GM12891 (cell line): Measurements from ENCODE around the gene APBB2.
"Not testable (repeated sequence)": the region's sequence is repeated elsewhere in the genome, so short reads cannot be mapped to it uniquely, and the experiment has no call there.

ENCODE experiments used
- DNase-seq: peaks from one replicate; pipeline ENCODE4 v3.0.0; 2011; ENCODE audit warnings: low spot score; ENCODE audit not compliant: insufficient read length
- FAIRE-seq: peaks from 2 replicates; lab custom pipeline; 2011; peaks lifted over from hg19 to GRCh38; lab: Jason Lieb, UNC
- PAX5 ChIP-seq: IDR thresholded peaks from 2 replicates; pipeline ENCODE4 v1.6.1; 2011; ENCODE audit warnings: low read length, moderate library complexity, mild to moderate bottlenecking; ENCODE audit not compliant: insufficient read depth, severe bottlenecking
- POLR2A ChIP-seq: IDR thresholded peaks from 2 replicates; pipeline ENCODE4 v1.6.1; 2011; ENCODE audit warnings: low read depth, low read length, control low read depth
- POLR2AphosphoS5 ChIP-seq: IDR thresholded peaks from 2 replicates; pipeline ENCODE4 v1.6.1; 2011; ENCODE audit warnings: low read depth, low read length, control low read depth
- POU2F2 ChIP-seq: IDR thresholded peaks from 2 replicates; pipeline ENCODE4 v1.6.1; 2011; ENCODE audit warnings: low read depth, mild to moderate bottlenecking, control low read depth, low read length, moderate library complexity
- SPI1 ChIP-seq: IDR thresholded peaks from 2 replicates; pipeline ENCODE4 v1.6.1; 2011; ENCODE audit warnings: low read depth, low read length, control low read depth
- TAF1 ChIP-seq: IDR thresholded peaks from 2 replicates; pipeline ENCODE4 v1.6.1; 2011; ENCODE audit warnings: low read depth, low read length, control low read depth

Gene APBB2

GRCh38 chr4:41069257-41069656 is 145.1 kb downstream of the APBB2 start:
- TF ChIP-seq PAX5 (no peak), SPI1 (no peak), POU2F2 (no peak), TAF1 (no peak), POLR2A (no peak), POLR2AphosphoS5 (no peak)

GRCh38 chr4:41067369-41067768 is 147.0 kb downstream of the APBB2 start:
- no peak for DNase-seq
- TF ChIP-seq SPI1 (no peak), POU2F2 (no peak), PAX5 (no peak), POLR2A (no peak), TAF1 (no peak), POLR2AphosphoS5 (no peak)
- no peak for FAIRE-seq

More at GRCh38 chr4:41069257-41069656, 145.1 kb downstream of the APBB2 start:
- FAIRE-seq = no peak
- DNase-seq = no peak

GRCh38 chr4:41066049-41066448 is 148.3 kb downstream of the APBB2 start:
- FAIRE-seq (no peak), DNase-seq (no peak)
- TF ChIP-seq POLR2AphosphoS5 (no peak), TAF1 (no peak), PAX5 (no peak), POLR2A (no peak), SPI1 (no peak), POU2F2 (no peak)

GRCh38 chr4:41065434-41066006 is 148.8 kb downstream of the APBB2 start:
- DNase-seq (no peak), FAIRE-seq (no peak)
- no peak for TF ChIP-seq POLR2AphosphoS5
- TF ChIP-seq POLR2A = no peak
- TF ChIP-seq TAF1 = no peak
- TF ChIP-seq PAX5 = no peak
- no peak for TF ChIP-seq POU2F2
- TF ChIP-seq SPI1 = no peak

- DNase-seq = no peak
- FAIRE-seq = no peak
- TF ChIP-seq PAX5 (no peak), TAF1 (no peak), POLR2AphosphoS5 (no peak), SPI1 (no peak), POLR2A (no peak), POU2F2 (no peak)
These were observed 149.4 kb downstream of the APBB2 start for GRCh38 chr4:41064953-41065352.

GRCh38 chr4:41061482-41062185 is 152.7 kb downstream of the APBB2 start:
- FAIRE-seq (no peak), DNase-seq (no peak)
- TF ChIP-seq POLR2A = no peak
- no peak for TF ChIP-seq POLR2AphosphoS5
- TF ChIP-seq SPI1 = no peak
- TF ChIP-seq POU2F2 = no peak
- no peak for TF ChIP-seq TAF1
- no peak for TF ChIP-seq PAX5

- DNase-seq (no peak), FAIRE-seq (no peak)
- TF ChIP-seq POLR2AphosphoS5 (no peak), POU2F2 (no peak), PAX5 (no peak), TAF1 (no peak), SPI1 (no peak), POLR2A (no peak)
These were observed 153.7 kb downstream of the APBB2 start for GRCh38 chr4:41060352-41061334.

- FAIRE-seq = not testable (repeated sequence)
These were observed 154.9 kb downstream of the APBB2 start for GRCh38 chr4:41059411-41059810.

GRCh38 chr4:41058426-41058825 is 155.9 kb downstream of the APBB2 start:
- no peak for DNase-seq
- FAIRE-seq = no peak
- no peak for TF ChIP-seq POU2F2
- TF ChIP-seq SPI1 = no peak
- TF ChIP-seq POLR2AphosphoS5 = no peak
- TF ChIP-seq POLR2A = no peak
- TF ChIP-seq TAF1 = no peak
- no peak for TF ChIP-seq PAX5

More at GRCh38 chr4:41059411-41059810, 154.9 kb downstream of the APBB2 start:
- DNase-seq = not testable (repeated sequence)
